ENCODE data around the gene CS. TPM values are rescaled to one million over a fixed set of nuclear protein-coding genes. Genes with fewer than 3 reads are reported as not detected.

Gene CS
- total RNA-seq: 74.3 and 82.7 TPM in 2 replicates

DNA sequence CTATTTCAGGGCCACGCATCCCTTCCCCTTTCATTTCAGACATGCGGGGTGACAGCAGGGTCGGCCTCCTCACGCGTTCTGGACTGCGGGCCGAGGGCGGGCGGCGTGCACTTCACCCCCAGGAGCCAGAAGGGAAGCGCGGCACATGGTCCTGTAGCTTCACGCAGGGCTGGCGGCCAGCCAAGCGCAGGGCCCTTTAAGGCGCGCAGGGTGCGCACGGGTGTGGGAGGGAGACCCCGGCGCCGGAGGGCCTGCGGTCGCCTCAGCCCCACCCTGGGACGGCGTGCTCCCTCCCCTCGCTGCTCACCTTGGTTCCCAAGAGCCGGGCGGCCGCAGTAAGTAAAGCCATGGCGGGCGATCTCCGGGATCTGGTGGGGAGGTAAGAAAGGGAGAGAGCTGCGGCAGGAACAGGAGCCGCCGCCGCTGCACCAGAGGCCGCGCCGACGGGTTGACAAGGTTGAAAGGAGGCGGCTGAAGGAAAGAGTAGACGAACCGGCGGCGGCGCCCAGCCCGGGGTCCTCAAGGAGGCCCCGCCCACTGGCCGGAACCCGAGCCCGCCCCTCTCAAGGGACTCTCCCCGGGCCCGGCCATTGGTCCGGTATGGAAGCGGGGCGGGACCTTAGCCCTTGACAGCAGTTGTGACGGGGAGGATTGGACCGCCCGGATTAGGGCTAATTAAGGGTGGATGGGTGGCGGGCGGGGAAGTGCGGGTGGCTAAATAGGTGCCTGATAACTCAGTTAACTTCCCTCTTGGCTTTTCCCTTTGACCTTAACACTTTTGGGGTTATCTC is at the start of gene CS:
TSS of gene CS (minus strand) at position 478 of the 791 bp plus-strand sequence. CDS start at position 349, 129 bp downstream.

DNA sequence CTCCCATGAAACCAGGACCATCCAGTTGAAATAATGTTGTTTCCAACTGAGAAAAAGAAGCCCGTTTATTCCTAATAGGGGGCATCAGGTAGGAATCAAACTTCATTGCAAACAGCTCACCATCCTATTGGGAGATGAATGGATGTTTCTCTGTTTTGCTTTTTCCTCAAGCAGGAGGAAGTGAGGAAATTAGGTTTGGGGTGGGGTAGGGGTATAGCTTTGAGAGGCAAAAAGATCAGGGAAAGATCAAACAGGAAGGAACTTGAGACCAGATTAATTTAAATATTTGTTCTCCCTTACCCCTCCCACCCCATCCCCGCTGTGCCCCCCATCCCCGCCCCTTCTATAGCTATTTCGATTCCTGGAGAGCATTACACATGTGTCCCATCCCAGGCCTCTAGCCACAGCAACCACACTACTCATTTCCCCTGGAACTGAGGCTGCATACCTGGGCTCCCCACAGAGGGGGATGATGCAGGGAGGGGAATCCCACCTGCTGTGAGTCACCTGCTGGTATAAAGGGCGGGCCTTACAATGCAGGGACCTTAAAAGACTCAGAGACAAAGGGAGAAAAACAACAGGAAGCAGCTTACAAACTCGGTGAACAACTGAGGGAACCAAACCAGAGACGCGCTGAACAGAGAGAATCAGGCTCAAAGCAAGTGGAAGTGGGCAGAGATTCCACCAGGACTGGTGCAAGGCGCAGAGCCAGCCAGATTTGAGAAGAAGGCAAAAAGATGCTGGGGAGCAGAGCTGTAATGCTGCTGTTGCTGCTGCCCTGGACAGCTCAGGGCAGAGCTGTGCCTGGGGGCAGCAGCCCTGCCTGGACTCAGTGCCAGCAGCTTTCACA is 38.4 kb upstream of the CS start, which contains the start of gene IL23A:
TSS of gene IL23A (plus strand) at position 577 of the 850 bp plus-strand sequence. CDS start at position 738, 161 bp downstream.

DNA sequence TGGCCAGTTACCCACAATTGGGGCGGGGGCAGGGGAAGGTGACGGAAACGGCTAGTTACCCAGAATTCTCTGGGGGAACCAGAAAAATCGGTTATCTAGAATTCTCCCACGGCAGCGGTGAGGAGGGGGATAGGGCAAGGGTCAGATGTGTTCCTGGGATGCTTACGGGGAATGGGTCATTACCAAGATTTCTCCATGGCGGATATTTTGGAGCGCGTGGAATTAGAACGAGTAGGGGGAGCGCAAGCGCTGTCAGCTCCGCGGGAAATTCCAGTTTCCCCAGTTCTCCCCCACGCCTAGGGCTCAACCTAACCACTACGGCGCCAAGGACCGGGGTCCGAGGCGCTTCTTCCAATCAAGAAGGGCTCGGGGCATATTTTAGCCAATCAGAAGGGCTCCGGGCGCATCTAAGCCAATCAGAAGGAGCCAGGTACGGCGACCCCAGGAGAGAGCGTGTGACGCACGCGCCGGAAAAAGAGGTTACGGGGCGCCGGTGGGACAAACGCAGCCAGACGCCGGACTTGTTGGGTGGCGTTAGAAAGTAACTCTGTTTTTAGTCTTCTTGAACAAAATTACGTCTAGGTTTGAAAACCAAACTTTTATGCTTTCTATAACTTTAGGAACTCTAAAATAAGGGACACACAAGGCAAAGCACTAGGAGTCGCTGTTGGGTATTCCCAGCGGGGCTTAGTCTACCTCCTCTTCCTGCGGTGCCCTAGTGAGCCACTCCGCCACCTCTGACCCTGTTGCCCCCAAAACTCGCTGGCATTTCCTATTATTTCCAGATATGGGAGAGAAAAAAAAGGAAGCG is 33.8 kb upstream of the CS start, which contains the start of gene PAN2:
TSS of gene PAN2 (minus strand) at position 322 of the 811 bp plus-strand sequence. CDS start 906 bp downstream, outside the sequence.

DNA sequence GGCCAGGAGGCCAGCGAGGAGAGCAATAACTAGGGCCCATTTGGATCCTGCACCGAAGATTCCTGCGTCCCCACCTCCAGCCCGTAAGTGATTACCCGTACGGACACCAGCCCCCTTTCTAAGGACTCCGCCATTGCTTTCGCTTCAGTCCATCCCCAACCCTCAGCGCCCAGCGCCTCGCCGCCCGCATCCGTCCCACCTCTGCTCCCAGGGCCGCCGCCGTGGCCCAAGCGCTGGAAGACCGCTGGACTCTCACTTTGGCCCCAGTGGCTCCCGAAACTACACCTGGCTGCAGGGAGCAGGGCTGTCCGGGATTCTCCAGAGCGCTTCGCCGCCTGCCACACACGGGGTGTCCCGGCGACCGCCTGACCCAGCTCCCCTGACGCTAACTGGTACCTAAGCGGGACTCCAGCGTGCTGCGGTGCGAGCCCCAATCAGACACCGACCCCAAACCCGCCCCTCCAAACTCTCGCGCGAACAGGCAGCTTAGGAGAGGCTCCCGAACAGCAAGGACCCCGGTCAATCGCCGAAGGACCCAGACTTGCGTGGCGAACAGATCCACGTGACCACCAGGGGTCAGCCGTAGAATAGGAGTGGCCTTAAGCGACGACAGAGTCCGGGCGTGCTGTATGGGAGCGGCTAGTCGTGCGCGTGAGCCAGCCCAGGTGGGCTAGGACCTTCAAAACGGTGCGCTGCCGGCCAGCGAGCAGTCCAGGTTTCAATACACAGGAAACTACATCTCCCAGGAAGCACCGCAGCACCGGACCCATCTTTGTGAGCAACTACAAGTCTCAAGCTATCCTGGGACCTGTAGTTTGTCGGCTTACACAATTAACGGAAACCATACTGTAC is 15.7 kb upstream of the CS start, which contains the start of gene CNPY2:
TSS of gene CNPY2 (minus strand) at position 367 of the 852 bp plus-strand sequence. CDS start 771 bp downstream, outside the sequence.

DNA sequence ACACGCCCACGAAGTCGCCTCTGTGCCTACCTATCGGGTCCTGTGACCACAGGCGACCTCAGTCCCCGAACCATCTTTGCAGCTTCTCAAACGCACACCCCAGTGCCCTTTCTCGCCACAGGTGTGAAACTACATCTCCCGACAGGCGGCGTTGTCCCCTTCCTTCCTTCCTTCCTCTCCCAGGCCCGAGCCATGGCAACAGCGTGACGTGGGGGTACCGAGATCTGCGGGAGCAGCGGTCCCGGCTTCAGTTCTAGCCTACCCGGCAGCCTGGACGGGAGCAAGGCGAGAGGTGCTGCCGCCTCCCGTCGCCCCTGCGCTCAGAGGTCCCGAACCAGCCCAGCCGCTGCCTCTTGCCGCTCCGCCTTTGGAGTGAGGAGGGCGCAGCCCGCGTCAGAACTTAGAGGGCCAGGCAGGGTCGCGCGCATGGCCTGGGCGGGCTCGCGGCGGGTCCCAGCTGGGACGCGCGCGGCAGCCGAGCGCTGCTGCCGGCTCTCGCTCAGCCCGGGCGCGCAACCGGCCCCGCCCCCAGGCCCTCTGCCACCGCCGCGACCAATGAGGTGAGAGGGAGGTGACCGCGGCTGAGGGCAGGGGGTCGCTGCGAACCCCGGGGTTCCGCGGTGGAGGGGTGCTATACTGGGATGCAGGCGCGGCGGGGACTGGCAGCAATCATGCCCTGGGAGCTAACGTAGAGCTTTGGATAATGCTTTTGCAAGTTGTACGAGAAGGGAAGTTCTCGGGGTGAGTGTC is 33.3 kb downstream of the CS start, which contains the start of gene COQ10A:
TSS of gene COQ10A (plus strand) at position 250 of the 750 bp plus-strand sequence. CDS start at position 427, 177 bp downstream.

DNA sequence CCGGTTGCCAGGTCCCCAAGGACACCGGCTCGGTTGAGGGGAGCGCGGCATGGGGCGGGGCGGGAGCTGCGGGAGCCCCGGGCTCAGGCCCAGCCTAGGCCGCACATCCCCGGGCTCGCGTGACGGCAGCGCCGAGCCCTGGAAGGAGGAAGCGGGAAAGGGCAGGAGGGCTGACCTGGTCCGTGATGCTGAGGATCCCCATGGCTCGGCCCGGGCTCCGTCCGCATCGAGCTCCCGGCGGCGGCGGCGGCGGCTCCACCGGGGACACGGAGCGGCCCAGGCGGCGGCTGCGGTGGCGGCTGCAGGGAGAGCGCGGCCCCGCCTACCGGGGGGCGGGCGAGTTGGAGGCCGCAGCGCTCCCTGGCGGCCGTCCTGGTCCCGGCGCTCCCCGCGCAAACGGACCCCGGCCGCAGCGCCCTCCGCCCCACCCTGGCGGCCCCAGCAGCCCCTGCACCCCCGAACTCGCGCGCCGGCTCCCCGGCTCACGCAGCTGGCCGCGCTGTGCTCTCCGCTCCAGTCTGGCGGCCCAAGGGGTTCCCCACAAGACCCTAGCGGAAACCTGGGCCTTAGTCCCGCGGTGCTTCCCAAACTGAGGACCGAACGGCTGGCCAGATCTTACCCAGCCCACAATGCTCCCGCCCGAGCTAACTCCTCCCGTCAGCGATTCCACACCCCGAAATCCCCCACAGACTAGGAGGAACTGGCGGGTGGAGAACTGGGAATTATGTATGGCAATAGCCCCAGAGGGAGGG is 41.9 kb downstream of the CS start, which contains the start of gene ANKRD52:
TSS of gene ANKRD52 (minus strand) at position 317 of the 752 bp plus-strand sequence. CDS start at position 202, 115 bp downstream.

DNA sequence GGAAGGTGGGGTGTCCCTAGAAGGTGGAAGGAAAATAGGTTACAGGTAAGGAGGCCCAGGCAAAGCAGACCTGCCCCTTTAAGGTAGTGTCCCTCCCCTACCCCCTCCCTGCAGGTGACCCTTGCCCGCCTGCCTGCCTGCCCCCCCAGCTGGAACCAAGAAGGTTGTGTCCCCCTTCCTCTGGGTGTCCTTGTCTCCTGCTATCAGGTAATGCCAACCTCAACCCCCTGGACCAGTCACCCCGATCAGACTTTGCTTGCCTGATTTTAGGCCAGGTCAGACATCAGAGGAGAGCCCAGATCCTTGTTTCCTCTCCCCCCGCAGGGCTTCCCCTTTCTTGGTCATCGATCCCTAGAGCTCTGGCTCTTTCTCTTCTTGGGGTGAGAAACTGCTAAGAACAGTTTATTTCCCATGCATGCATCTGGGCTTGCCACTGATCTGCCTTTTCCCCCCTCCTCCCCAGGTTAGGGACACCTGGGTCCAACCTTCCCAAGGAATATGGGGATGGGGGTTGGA is 70.2 kb downstream of the CS start, which contains the start of gene SLC39A5:
TSS of gene SLC39A5 (plus strand) at position 136 of the 516 bp plus-strand sequence. CDS start 1,224 bp downstream, outside the sequence.

DNA sequence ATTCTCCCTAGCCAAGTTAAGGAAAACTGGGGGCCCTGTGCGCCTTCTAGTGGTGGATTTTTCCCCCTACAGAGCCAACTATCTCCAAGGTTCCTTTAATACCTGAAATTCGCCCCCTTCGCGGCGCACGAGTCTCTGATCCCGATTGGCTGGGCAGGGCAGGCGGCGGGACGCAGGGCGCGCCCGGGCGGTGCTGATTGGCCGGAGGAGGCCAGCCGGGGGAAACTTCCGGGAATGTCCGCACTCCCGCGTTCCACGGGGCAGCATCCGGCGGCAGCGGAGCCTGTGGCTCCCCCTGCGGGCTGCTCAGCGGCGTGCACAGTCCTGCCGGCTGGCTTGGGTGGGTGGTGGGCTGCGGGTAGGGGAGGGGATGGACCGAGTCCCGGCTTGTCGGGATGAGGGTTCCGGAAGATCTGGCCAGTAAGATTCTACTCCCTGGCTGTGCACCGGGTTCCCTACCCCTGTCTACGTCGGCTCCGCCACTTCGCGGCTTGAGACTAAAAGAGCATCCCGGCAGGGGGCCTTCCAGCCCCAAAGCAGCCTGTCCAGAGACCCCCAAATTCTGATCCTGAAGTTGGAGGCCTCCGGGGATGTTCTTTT is 75.9 kb downstream of the CS start, which contains the start of gene NABP2:
TSS of gene NABP2 (plus strand) at position 241 of the 600 bp plus-strand sequence. CDS start 515 bp downstream, outside the sequence.

DNA sequence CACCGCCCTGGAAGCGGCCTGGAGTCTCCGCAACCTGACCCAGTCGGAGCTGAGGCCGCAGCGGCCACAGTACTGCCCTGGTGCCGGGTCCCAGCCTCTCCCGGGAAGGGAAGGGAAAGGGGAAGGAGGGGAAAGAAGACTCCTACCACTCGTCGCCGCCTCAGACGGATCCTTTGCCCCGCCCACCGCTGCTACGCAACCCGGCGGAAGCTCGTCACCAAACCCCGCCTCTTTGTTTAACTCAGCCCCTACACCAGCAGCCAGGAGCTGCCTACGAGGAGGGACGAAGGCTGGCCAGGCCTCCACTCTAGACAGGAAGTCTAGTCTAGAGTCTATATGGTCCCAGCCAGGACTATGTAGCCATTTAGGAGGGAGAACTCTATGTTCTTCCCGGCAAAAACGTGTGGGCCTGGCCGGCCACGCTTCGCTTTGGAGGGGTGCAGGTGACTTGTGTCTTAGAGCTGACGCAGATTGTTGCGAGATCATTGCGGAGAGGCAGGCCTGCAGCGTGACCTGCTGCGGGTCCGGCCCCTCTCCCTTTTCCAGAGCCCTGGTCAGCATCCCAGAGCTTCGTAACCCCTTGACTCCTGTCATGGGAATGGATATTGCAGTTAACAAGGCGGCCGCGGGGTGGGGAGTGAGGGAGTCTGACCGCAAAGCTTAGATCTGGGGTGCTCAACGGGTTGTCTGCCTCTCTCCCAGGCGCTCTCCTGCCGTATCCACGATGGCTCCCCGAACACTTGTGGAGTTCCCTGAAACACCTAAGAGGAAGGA is 78.2 kb downstream of the CS start, which contains the start of gene RNF41:
TSS of gene RNF41 (minus strand) at position 166 of the 774 bp plus-strand sequence. CDS start 7,875 bp downstream, outside the sequence.

Other genes with a start within 250 kb of the CS start
- gene ERBB3, start 220.2 kb downstream of the CS start, total RNA-seq: 0.39 TPM in 1 of 2 replicates, not detected in the other
- gene PA2G4, start 195.8 kb downstream of the CS start, total RNA-seq: 72.1 and 74.9 TPM in 2 replicates
- gene RPL41, start 183.7 kb downstream of the CS start, total RNA-seq: 2,429 and 4,110 TPM in 2 replicates
- 3.8 and 4.0 TPM in 2 replicates for gene ZC3H10, start 182.1 kb downstream of the CS start, total RNA-seq
- 112 and 122 TPM in 2 replicates for gene ESYT1, start 172.1 kb downstream of the CS start, total RNA-seq
- gene MYL6B, start 147.7 kb downstream of the CS start, total RNA-seq: 52.9 and 103 TPM in 2 replicates
- gene MYL6, start 142.0 kb downstream of the CS start, total RNA-seq: 1,038 TPM in 2 replicates
- 51.1 and 58.5 TPM in 2 replicates for gene SMARCC2, start 110.8 kb downstream of the CS start, total RNA-seq
- gene RNF41, start 78.4 kb downstream of the CS start, total RNA-seq: 45.1 and 58.2 TPM in 2 replicates
- gene NABP2, start 76.0 kb downstream of the CS start, total RNA-seq: 20.4 and 24.1 TPM in 2 replicates
- gene SLC39A5, start 70.3 kb downstream of the CS start, total RNA-seq: not detected in 2 replicates
- 15.5 and 20.8 TPM in 2 replicates for gene ANKRD52, start 41.9 kb downstream of the CS start, total RNA-seq
- gene COQ10A, start 33.4 kb downstream of the CS start, total RNA-seq: 7.2 and 7.4 TPM in 2 replicates
- 85.4 and 89.3 TPM in 2 replicates for gene CNPY2, start 15.7 kb upstream of the CS start, total RNA-seq
- gene PAN2, start 33.7 kb upstream of the CS start, total RNA-seq: 15.5 and 15.9 TPM in 2 replicates
- not detected in 2 replicates for gene IL23A, start 38.6 kb upstream of the CS start, total RNA-seq
- 139 and 194 TPM in 2 replicates for gene STAT2, start 59.8 kb upstream of the CS start, total RNA-seq
- gene APOF, start 62.5 kb upstream of the CS start, total RNA-seq: not detected in 2 replicates
- 3.6 and 3.9 TPM in 2 replicates for gene TIMELESS, start 149.1 kb upstream of the CS start, total RNA-seq
- gene MIP, start 154.3 kb upstream of the CS start, total RNA-seq: not detected in 2 replicates
- gene SPRYD4, start 168.2 kb upstream of the CS start, total RNA-seq: 0.98 and 1.2 TPM in 2 replicates
- not detected in 2 replicates for gene GLS2, start 187.8 kb upstream of the CS start, total RNA-seq
- 14.8 and 20.3 TPM in 2 replicates for gene RBMS2, start 221.5 kb upstream of the CS start, total RNA-seq

Data from cardiac ventricle fibroblast (primary cell).